ENCODE measurements around the gene FGF19.
A peak's percentile ranks its signal among the peaks of the same experiment; 100 is the strongest.

Gene FGF19

GRCh38 chr11:69680688-69681087, 23.1 kb downstream of the FGF19 start:
- no peak overlapping the region for H3K27ac ChIP-seq
- TF ChIP-seq CTCF (IDR thresholded peaks at IDR 0.05): no peak
- no peak for TF ChIP-seq ZFX (IDR thresholded peaks at IDR 0.05; ENCODE audit: borderline replicate concordance)

DNA sequence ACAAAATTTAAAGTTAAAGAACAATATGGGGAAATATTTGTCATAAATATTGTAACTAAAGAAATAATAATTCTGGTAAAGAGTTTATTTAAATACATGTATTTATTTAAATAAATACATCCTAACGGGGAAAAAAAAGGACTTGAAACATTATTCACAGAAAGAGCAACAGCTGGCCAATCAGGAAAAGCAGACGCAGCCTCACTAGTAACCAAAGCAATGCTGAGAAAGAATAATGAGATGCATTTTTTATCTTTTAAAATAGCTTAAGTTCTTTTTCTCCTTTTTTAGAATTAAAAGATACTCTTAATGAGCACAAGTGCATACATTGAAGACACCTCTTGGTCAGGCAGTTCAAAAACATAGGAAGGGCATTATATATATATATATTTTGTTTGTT, 26.1 kb downstream of the FGF19 start:
- TF ChIP-seq CTCF (IDR thresholded peaks at IDR 0.05) (no peak), ZFX (IDR thresholded peaks at IDR 0.05; ENCODE audit: borderline replicate concordance) (no peak)

DNA sequence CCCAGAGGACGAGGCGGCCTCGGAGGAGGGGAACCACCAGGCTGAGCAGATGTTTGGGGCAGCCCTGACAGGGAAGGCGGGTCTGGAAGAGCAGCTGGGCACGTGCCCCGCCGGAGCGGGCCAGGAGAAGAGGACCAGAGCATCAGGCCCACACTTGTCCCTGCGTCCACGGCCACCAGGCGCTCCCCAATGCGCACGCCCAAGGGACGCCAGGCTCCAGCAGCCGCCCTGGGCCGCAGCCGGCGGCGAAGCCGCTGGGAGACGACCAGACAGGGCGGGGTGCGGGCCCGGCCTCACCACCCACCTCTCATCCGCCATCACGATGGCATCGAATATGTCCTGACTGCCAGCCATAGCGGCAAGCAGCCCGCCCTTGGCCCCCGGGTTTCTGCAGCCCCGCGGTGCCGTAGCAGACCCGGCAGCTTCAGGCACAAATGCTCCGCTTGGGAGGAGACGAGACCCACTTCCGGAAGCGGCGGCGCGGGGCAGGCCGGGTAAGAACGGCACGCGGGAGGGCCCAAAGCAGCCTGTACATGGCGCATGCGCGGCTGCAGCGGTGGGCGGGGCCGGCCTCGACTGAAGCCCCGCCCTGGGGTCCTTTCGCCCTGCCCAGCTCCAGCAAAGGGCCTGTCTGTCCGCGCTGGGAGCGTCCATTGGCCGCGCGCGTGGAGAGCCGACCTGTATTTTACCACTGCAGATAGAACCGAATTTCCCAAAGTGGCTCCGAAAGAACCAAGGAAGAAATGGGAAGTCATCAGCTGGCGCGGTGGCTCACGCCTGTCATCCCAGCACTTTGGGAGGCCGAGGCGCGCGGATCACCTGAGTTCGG, 28.7 kb downstream of the FGF19 start, which contains the start of gene LTO1:
TSS of gene LTO1 (minus strand) at position 468 of the 829 bp plus-strand sequence. CDS start at position 354, 114 bp downstream.
- TF ChIP-seq CTCF (IDR thresholded peaks at IDR 0.05): no peak
- peak within 1 kb of the TSS; percentile 80 for H3K27ac ChIP-seq

More for the DNA sequence above, 26.1 kb downstream of the FGF19 start:
- H3K27ac ChIP-seq: no peak overlapping the region

DNA sequence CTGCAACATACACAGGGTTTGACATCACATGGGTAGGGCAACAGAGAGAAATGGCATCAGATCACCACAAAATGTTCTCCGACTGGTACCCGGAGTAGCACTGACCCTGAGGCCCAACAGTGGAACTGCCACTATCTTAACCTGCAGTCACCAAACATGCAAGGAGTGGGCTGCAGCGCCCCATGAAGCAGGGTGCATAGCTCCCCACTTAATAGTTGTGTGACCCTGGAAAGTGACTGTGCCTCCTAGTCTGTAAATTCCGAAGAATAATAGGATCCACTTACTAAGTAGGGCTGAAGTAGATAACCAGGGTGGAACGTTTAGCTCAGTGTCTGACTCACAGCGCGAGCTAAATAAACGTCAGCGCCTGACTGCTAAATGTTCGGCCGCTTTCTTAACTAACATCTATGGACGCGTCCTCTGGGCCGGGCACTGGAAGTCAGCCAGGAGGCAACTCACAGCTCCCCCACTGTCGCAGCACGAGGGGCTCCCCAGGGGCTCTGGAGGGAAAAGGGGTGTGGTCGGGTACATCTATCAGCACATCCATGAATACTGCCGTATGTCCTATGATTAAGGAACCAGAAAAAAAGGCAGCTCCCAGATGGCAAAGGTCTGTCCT, 29.4 kb downstream of the FGF19 start:
- TF ChIP-seq CTCF (IDR thresholded peaks at IDR 0.05): no peak
- peak overlapping the region; percentile 80 for H3K27ac ChIP-seq

- TF ChIP-seq CTCF (IDR thresholded peaks at IDR 0.05) (no peak), ZFX (IDR thresholded peaks at IDR 0.05; ENCODE audit: borderline replicate concordance) (no peak)
- peak overlapping the region; percentile 46; the same call in 1 of the 2 replicates for H3K27ac ChIP-seq
These were observed 31.9 kb downstream of the FGF19 start for GRCh38 chr11:69671734-69672465.

GRCh38 chr11:69670158-69670845, 33.5 kb downstream of the FGF19 start:
- peak; percentile 95 for TF ChIP-seq CTCF (IDR thresholded peaks at IDR 0.05)
- TF ChIP-seq ZFX (IDR thresholded peaks at IDR 0.05; ENCODE audit: borderline replicate concordance): no peak
- H3K27ac ChIP-seq: peak overlapping the region; percentile 46

All from 22Rv1 (cell line).